ENCODE results near the gene COL19A1. TPM values are rescaled to one million over a fixed set of nuclear protein-coding genes. Genes with fewer than 3 reads are reported as not detected.

Gene COL19A1
- total and polyA plus RNA-seq, 4 donors = 1.4 to 6.7 (median 2.9) TPM

DNA sequence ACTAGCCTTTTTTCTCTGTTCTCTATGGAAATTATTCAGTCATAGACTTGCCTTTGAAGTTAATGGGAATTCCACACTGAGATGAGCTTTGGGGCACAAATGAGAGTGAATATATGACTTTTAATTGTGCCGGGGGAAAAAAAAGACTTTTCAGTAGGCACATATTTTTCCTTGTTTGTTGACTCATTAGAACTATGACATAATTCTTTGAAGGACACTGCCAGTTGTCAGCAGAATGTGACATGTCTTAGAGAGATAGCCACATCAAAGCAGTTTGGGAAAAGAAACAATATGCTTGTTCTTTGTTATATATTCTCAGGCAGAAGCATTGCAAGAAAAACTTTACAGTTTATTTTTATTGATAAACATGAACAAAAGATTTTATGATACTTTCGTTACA is 298.2 kb downstream of the COL19A1 start:
- peak in 1 of 6 donors; percentile 11 for DNase-seq (ENCODE audit: low read depth in 4 of 6, low spot score in 6 of 6)
- Histone ChIP-seq H3K27ac (ENCODE audit: low read depth, low read length) (peak overlapping the region; percentile 40), H3K27me3 (ENCODE audit: control insufficient read depth, insufficient read depth, low read length) (no peaks in the 10 kb centered on the region), H3K4me1 (ENCODE audit: control insufficient read depth, insufficient read depth, low read length) (peaks cover 7% of the 10 kb centered on the region), H3K9me3 (ENCODE audit: control insufficient read depth, insufficient read depth, low read length) (no peaks in the 10 kb centered on the region), H3K36me3 (ENCODE audit: control insufficient read depth, insufficient read depth, low read length) (no peaks in the 10 kb centered on the region), H3K4me3 (ENCODE audit: low read depth, low read length) (no peak overlapping the region)
- WGBS (ENCODE audit: insufficient coverage) = no CpG with 5 or more reads among the region's 2 CpGs

DNA sequence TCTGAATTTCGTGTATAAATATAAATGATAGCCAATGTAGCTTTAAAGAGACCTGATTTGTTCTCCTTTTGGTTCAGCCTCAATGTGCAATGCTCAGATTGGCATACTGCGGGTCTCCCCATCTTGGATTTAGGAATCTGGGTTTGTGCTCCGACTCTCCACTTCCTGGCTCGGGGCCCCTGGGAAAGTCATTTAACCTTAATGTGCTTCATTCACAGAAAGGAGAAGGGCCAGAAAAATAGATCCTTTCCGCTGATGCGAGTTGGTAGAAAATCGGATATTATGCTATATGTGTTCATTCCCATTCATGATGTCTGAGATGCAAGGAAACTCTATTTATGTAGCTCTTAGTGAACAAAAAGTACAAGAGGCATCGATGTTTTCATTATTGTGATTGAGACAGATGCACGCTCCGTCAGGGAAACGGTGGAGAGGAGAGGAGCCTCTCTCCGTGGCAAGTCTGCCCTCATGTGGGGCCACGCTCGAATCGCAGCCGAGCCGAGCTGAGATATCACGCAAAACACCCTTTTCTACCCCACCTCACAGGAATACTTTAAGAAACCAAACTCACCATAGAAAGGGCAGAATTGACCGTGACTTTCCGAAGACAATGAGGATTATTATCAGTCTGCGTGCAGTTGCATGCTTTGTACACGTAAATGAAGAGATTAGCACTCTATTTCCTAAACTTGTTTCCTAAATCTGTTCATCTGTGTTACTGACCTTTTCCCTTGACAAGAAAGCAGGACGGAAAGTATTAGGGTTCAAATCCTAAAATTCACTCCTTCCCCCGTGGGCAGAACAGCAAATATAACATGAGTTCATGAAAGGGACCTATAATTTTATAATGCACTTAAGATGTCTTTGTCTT is 300.0 kb downstream of the COL19A1 start:
- Histone ChIP-seq H3K4me3 (ENCODE audit: low read depth, low read length) (peak overlapping the region; percentile 11), H3K36me3 (ENCODE audit: control insufficient read depth, insufficient read depth, low read length) (no peaks in the 10 kb centered on the region), H3K4me1 (ENCODE audit: control insufficient read depth, insufficient read depth, low read length) (peaks cover 7% of the 10 kb centered on the region), H3K9me3 (ENCODE audit: control insufficient read depth, insufficient read depth, low read length) (no peaks in the 10 kb centered on the region), H3K27me3 (ENCODE audit: control insufficient read depth, insufficient read depth, low read length) (no peaks in the 10 kb centered on the region), H3K27ac (ENCODE audit: low read depth, low read length) (peak overlapping the region; percentile 40)
- 12% methylated on average over 14 of the region's 24 CpGs for WGBS (ENCODE audit: insufficient coverage)
- peak; percentile 30 to 91 (median 44) for DNase-seq (ENCODE audit: low read depth in 4 of 6, low spot score in 6 of 6)

DNA sequence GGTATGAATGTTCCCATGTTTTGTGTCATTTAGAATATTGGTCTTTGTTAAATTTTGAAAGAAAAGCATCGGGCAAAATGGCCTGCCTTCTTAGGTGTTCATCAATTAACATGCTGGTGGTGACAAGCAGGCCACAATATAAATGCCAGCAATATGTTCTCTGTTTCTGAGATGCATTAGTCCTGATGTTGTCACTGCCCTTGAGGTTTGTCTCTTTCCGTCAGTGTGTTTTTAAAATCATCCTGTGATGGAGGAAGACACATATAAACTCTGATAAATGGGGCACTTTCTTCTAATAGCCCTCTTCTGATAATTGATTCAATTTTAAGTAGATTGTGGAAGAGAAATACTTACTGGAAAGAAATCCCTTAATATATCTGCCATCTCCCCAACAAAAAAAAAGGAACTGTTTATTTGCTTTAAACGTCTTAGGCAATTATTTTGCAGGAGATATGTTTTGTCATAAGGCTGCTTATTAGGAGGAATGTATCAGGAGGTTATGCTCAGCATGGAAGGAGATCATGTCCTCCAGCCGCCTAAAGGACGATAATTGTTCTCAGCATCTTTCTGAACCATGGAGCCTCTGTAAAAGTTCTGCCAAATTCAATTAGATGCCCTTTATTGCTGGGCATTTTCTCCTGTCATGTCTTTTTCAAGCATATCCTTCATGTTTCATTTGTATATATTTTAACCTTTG is 302.5 kb downstream of the COL19A1 start:
- H3K27me3 ChIP-seq (ENCODE audit: control insufficient read depth, insufficient read depth, low read length) = no peaks in the 10 kb centered on the region
- no peaks in the 10 kb centered on the region for H3K9me3 ChIP-seq (ENCODE audit: control insufficient read depth, insufficient read depth, low read length)
- H3K4me1 ChIP-seq (ENCODE audit: control insufficient read depth, insufficient read depth, low read length) = peaks cover 7% of the 10 kb centered on the region
- DNase-seq (ENCODE audit: low read depth in 4 of 6, low spot score in 6 of 6) = peak in 1 of 6 donors; percentile 19
- 67% methylated on average over 1 of the region's 5 CpGs for WGBS (ENCODE audit: insufficient coverage)
- H3K4me3 ChIP-seq (ENCODE audit: low read depth, low read length) = no peak overlapping the region
- no peak overlapping the region for H3K27ac ChIP-seq (ENCODE audit: low read depth, low read length)
- H3K36me3 ChIP-seq (ENCODE audit: control insufficient read depth, insufficient read depth, low read length) = no peaks in the 10 kb centered on the region

DNA sequence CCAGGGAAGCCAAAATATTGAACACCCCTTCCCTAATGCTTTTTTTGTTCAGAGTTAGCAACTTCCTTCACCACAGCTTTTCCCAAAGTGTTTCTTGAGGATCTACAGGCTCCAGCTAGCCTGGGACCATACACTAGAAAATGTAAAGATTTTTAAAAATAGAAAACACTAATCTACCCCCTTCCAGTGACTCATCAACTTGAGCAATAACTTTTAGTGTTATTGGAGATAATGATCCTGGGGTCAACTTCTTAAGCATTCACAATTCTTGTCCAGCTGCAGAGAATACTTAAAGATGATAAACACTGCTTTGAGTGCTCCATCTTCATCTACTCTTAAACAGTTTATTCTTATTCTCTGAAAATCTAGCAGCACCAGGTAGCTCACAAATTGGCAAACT is 304.9 kb downstream of the COL19A1 start:
- Histone ChIP-seq H3K4me3 (ENCODE audit: low read depth, low read length) (no peak overlapping the region), H3K36me3 (ENCODE audit: control insufficient read depth, insufficient read depth, low read length) (no peaks in the 10 kb centered on the region), H3K27ac (ENCODE audit: low read depth, low read length) (no peak overlapping the region), H3K27me3 (ENCODE audit: control insufficient read depth, insufficient read depth, low read length) (no peaks in the 10 kb centered on the region), H3K4me1 (ENCODE audit: control insufficient read depth, insufficient read depth, low read length) (no peaks in the 10 kb centered on the region), H3K9me3 (ENCODE audit: control insufficient read depth, insufficient read depth, low read length) (no peaks in the 10 kb centered on the region)
- DNase-seq (ENCODE audit: low read depth in 4 of 6, low spot score in 6 of 6) = no peak

DNA sequence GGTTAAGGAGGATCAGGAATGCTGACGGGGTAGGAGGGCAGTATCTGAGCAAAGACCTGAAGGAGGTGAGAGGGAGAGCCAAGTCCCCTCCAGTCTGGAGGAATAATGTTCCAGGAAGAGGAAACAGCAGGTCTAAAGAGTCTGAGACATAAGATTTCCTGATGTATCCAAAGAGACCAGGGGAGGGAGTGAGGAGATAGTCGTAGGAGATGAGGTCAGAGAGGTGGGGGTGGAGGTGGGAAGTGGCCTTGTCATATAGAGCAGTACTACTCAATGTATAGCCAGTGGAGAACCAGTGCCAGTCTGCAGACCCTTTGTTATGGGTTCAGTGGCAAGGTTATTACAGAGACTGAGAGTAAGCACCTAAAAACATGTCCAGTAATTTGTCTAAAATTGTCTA is 305.9 kb downstream of the COL19A1 start:
- DNase-seq (ENCODE audit: low read depth in 4 of 6, low spot score in 6 of 6) = no peak
- H3K27ac ChIP-seq (ENCODE audit: low read depth, low read length) = no peak overlapping the region
- 60% methylated on average over 2 of the region's 2 CpGs for WGBS (ENCODE audit: insufficient coverage)
- H3K4me3 ChIP-seq (ENCODE audit: low read depth, low read length) = no peak overlapping the region
- no peaks in the 10 kb centered on the region for H3K36me3 ChIP-seq (ENCODE audit: control insufficient read depth, insufficient read depth, low read length)
- H3K4me1 ChIP-seq (ENCODE audit: control insufficient read depth, insufficient read depth, low read length) = no peaks in the 10 kb centered on the region
- no peaks in the 10 kb centered on the region for H3K27me3 ChIP-seq (ENCODE audit: control insufficient read depth, insufficient read depth, low read length)
- H3K9me3 ChIP-seq (ENCODE audit: control insufficient read depth, insufficient read depth, low read length) = no peaks in the 10 kb centered on the region

DNA sequence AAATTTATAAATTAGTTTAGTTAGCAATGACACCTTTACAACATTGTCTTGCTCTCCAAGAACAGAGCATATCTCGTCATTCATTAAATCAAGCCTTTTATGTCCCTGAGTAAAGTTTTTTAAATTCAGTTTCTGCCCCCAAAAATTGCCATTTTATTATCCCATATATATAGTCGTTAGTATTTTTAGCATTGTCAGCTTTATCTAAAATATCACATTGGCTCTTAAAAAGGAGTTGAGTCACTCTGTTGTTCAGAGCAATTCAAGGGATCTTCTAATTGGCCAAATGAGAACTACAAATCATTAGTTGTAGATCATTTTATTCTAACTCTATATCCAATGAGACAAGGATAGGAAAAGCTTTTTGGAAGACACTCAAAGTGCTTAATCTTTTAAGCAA is 309.4 kb downstream of the COL19A1 start:
- H3K4me1 ChIP-seq (ENCODE audit: control insufficient read depth, insufficient read depth, low read length) = no peaks in the 10 kb centered on the region
- no peaks in the 10 kb centered on the region for H3K9me3 ChIP-seq (ENCODE audit: control insufficient read depth, insufficient read depth, low read length)
- no CpG with 5 or more reads among the region's 2 CpGs for WGBS (ENCODE audit: insufficient coverage)
- no peak overlapping the region for H3K27ac ChIP-seq (ENCODE audit: low read depth, low read length)
- H3K36me3 ChIP-seq (ENCODE audit: control insufficient read depth, insufficient read depth, low read length) = no peaks in the 10 kb centered on the region
- no peaks in the 10 kb centered on the region for H3K27me3 ChIP-seq (ENCODE audit: control insufficient read depth, insufficient read depth, low read length)
- no peak overlapping the region for H3K4me3 ChIP-seq (ENCODE audit: low read depth, low read length)
- DNase-seq (ENCODE audit: low read depth in 4 of 6, low spot score in 6 of 6) = no peak

DNA sequence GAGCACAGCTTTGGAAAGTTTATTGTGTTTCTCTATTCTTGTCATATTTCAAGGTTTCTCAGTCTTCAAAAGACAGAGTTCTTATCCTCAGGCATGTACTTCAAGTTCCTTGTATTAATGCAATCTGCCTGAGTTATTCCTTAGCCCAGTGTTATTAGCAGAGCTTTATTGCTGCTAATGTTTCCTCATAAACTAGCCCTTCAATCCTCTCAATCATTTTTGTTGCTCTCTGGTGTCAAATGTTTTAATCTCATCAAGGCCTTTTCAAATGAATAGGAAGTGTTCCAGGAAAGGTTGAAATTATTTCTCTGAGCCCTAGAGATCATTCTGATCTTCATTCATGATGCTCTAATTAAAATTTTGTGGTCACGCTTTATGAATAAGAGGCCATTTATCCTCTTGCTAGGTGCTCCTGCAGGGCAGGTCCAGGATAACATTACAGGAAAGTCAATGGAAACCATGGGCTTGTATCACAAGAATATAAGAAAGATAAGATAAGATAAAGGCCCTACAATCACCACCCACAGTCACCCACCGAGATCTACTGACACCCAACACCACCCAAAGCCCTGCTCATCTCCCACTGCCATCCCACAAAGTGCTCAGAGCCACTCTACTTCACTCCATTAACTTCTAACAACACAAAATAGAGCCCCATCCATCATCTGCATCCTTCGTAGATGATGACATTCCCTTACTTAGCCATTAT is 310.6 kb downstream of the COL19A1 start:
- no peaks in the 10 kb centered on the region for H3K36me3 ChIP-seq (ENCODE audit: control insufficient read depth, insufficient read depth, low read length)
- no peak overlapping the region for H3K27ac ChIP-seq (ENCODE audit: low read depth, low read length)
- H3K9me3 ChIP-seq (ENCODE audit: control insufficient read depth, insufficient read depth, low read length) = no peaks in the 10 kb centered on the region
- H3K4me3 ChIP-seq (ENCODE audit: low read depth, low read length) = no peak overlapping the region
- peak in 3 of 6 donors; percentile 3 to 84 (median 33) for DNase-seq (ENCODE audit: low read depth in 4 of 6, low spot score in 6 of 6)
- no peaks in the 10 kb centered on the region for H3K27me3 ChIP-seq (ENCODE audit: control insufficient read depth, insufficient read depth, low read length)
- no peaks in the 10 kb centered on the region for H3K4me1 ChIP-seq (ENCODE audit: control insufficient read depth, insufficient read depth, low read length)
- 80% methylated on average over 1 of the region's 3 CpGs for WGBS (ENCODE audit: insufficient coverage)

DNA sequence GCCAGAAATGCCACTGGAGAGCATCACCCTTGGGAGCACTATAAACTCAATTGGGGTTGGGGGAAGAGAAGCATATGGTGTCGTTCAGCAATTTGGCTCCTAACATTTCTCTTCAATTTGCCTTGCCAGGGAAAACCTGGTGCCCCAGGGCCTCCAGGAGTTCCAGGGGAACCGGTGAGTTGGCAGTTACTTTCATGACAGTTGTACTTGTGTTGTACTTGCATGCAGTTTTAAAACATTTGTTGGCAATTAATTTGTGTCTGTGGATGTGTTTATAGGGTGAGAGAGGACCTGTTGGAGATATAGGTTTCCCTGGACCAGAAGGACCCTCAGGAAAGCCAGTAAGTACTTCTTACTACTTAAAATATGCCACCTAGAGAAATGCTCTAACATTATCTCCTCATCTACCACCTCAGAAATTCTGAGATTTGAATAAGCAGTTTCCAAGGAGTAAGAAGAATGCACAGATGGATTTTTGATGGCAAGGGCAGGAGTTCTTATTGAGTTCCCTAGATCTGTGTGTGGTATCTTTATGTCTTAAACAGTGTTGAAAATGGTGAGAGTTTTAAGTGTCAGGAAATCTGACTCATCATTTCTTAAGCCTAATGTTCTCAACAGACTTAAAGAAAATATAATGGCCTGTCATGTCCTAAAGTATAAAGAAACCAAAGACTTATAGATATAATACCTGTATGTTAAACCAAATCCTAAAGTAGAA is 314.0 kb downstream of the COL19A1 start:
- Histone ChIP-seq H3K4me1 (ENCODE audit: control insufficient read depth, insufficient read depth, low read length) (no peaks in the 10 kb centered on the region), H3K4me3 (ENCODE audit: low read depth, low read length) (no peak overlapping the region), H3K36me3 (ENCODE audit: control insufficient read depth, insufficient read depth, low read length) (no peaks in the 10 kb centered on the region), H3K27ac (ENCODE audit: low read depth, low read length) (no peak overlapping the region), H3K27me3 (ENCODE audit: control insufficient read depth, insufficient read depth, low read length) (no peaks in the 10 kb centered on the region), H3K9me3 (ENCODE audit: control insufficient read depth, insufficient read depth, low read length) (no peaks in the 10 kb centered on the region)
- DNase-seq (ENCODE audit: low read depth in 4 of 6, low spot score in 6 of 6) = no peak
- whole genome bisulfite sequencing (ENCODE audit: insufficient coverage) = 100% methylated on average over 1 of the region's 2 CpGs

DNA sequence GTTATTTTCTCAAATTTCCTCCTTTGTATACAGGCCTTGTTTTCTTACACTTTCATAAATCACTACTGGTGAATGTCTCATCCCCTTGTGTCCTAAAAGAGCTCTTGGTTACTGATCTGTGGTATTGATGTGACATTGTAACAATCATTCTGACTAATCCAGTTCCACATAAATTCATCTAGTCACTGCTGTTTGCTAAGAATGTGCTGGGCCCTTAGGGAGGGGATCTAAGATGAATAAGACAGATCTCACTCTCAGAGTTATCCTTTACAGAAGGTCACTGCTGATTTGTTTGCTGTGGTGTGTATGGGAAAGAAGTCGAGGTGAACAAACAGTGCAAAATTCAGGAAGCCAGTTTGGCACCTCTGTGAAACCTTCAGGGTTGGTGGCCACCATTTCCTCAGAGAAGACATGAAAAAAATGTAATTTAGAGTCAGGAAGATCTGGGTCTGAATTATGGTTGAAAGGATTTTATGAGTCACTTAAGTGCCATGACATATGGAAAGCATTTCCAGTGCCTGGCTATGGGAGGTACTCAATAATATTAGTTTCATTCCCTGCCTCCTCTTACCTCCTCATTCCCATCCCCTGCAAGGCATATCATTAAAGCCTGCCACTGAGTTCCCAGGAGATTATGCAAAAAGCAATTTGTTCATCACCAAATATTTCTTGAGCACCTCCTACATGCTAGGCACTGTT is 314.7 kb downstream of the COL19A1 start:
- Histone ChIP-seq H3K36me3 (ENCODE audit: control insufficient read depth, insufficient read depth, low read length) (no peaks in the 10 kb centered on the region), H3K4me3 (ENCODE audit: low read depth, low read length) (no peak overlapping the region), H3K9me3 (ENCODE audit: control insufficient read depth, insufficient read depth, low read length) (no peaks in the 10 kb centered on the region), H3K27me3 (ENCODE audit: control insufficient read depth, insufficient read depth, low read length) (no peaks in the 10 kb centered on the region), H3K27ac (ENCODE audit: low read depth, low read length) (no peak overlapping the region), H3K4me1 (ENCODE audit: control insufficient read depth, insufficient read depth, low read length) (no peaks in the 10 kb centered on the region)
- DNase-seq (ENCODE audit: low read depth in 4 of 6, low spot score in 6 of 6) = no peak
- WGBS (ENCODE audit: insufficient coverage) = no CpG with 5 or more reads among the region's 1 CpG
